Peyer's patch (tissue), 4 donors: ENCODE data around the gene TMEFF2.

Source experiments
- CTCF ChIP-seq, 6 experiments: fragments of 450-650 bp in 4 of 6; fragments of 200-600 bp in 2 of 6; sonication (generic) in 1 of 6; IDR thresholded peaks; one replicate each; pipeline ENCODE4 v1.5.1; 2017 to 2019; ENCODE audit warnings: antibody characterized with exemption in 6 of 6, mild to moderate bottlenecking in 3 of 6, moderate library complexity in 1 of 6
- POLR2A ChIP-seq, 2 donors: fragments of 450-650 bp; IDR thresholded peaks; one replicate each; pipeline ENCODE4 v1.5.1; 2017; ENCODE audit warnings: antibody characterized with exemption in 2 of 2, mild to moderate bottlenecking in 2 of 2, moderate library complexity in 2 of 2

GRCh38 chr2:191974676-191975075 lies 220.1 kb downstream of the TMEFF2 start:
- TF ChIP-seq CTCF (IDR thresholded peaks at IDR 0.05) (no peak), POLR2A (IDR thresholded peaks at IDR 0.05) (no peak)
